H1 (cell line): ENCODE measurements around the gene ILK. TPM values are rescaled to one million over a fixed set of nuclear protein-coding genes. Genes with fewer than 3 reads are reported as not detected.

ENCODE experiments used
- BRCA1 ChIP-seq: IDR thresholded peaks from 2 replicates; pipeline ENCODE4 v1.6.1; 2012; ENCODE audit warnings: low read depth, low read length, improper control_type of control experiment
- CEBPB ChIP-seq: IDR thresholded peaks from 2 replicates; pipeline ENCODE4 v1.6.1; 2012; ENCODE audit warnings: low read depth, low read length
- EZH2 ChIP-seq: fragments of 200-600 bp; sonication (generic); IDR thresholded peaks from 2 replicates; pipeline ENCODE4 v1.7.1; 2012; ENCODE audit warnings: low read depth, mild to moderate bottlenecking, moderate library complexity, low read length, inconsistent platforms; ENCODE audit not compliant: severe bottlenecking
- KDM1A ChIP-seq: fragments of 200-600, 300-600 bp; sonication (generic); IDR thresholded peaks from 2 replicates; pipeline ENCODE4 v1.7.1; 2016; ENCODE audit warnings: mild to moderate bottlenecking, low read length, borderline replicate concordance
- KDM5A ChIP-seq: fragments of 200-600 bp; IDR thresholded peaks from 2 replicates; pipeline ENCODE4 v1.7.1; 2012; ENCODE audit warnings: mild to moderate bottlenecking, low read length, inconsistent platforms, mixed read lengths
- POLR2A ChIP-seq, 2 experiments: IDR thresholded peaks; 1 replicate in 1 of 2; 2 replicates in 1 of 2; pipeline ENCODE4 v1.6.1; 2011; ENCODE audit warnings: low read depth in 2 of 2, low read length in 2 of 2, mild to moderate bottlenecking in 2 of 2; ENCODE audit errors: control extremely low read depth in 1 of 2
- SIRT6 ChIP-seq: IDR thresholded peaks from one replicate; pipeline ENCODE4 v1.7.1; 2012; ENCODE audit warnings: low read length, inconsistent platforms
- ZNF274 ChIP-seq: IDR thresholded peaks from 2 replicates; pipeline ENCODE4 v1.7.0; 2012; ENCODE audit warnings: low read length, borderline replicate concordance; ENCODE audit errors: extremely low read depth
- polyA plus RNA-seq, 7 experiments: library from polyadenylated mRNA; depleted of rRNA in 3 of 7; stranded (reverse) in 5 of 7; unstranded in 2 of 7; fragments of >200 nt in 5 of 7; fragments of 200-250 nt in 2 of 7; gene quantifications; 1 replicate in 5 of 7; 2 replicates in 1 of 7; 4 replicates in 1 of 7; pipeline versions ENCODE4 v1.2.1 to v1.2.3, GENCODE V29; 2011 to 2013; ENCODE audit warnings: missing spikeins in 2 of 7, mixed read lengths in 2 of 7
- total RNA-seq: library from RNA; stranded (reverse); fragmentation: NEBNext Ultra II Directional; extraction: Animal tissue kit (Norgen Biotek cat#: 25700); gene quantifications from 2 replicates; pipeline ENCODE4 v1.2.1, GENCODE V29; 2021
- TF ChIP-seq, protein P1 (sequence below): fragments of 300-600 bp; sonication (generic); IDR thresholded peaks from 2 replicates; pipeline ENCODE4 v1.7.1; 2012; ENCODE audit warnings: low read length, moderate library complexity, mild to moderate bottlenecking, inconsistent platforms; ENCODE audit not compliant: insufficient replicate concordance
- TF ChIP-seq, protein P2 (sequence below): IDR thresholded peaks from 2 replicates; pipeline ENCODE4 v1.6.1; 2011; ENCODE audit warnings: low read depth, mild to moderate bottlenecking, low read length; ENCODE audit not compliant: insufficient read depth

The ILK gene
- total and polyA plus RNA-seq, 2 of the 8 experiments (the other 6 are each of a cell fraction or from before 2014, with no cell fraction given) = 91.4 to 132 TPM

DNA sequence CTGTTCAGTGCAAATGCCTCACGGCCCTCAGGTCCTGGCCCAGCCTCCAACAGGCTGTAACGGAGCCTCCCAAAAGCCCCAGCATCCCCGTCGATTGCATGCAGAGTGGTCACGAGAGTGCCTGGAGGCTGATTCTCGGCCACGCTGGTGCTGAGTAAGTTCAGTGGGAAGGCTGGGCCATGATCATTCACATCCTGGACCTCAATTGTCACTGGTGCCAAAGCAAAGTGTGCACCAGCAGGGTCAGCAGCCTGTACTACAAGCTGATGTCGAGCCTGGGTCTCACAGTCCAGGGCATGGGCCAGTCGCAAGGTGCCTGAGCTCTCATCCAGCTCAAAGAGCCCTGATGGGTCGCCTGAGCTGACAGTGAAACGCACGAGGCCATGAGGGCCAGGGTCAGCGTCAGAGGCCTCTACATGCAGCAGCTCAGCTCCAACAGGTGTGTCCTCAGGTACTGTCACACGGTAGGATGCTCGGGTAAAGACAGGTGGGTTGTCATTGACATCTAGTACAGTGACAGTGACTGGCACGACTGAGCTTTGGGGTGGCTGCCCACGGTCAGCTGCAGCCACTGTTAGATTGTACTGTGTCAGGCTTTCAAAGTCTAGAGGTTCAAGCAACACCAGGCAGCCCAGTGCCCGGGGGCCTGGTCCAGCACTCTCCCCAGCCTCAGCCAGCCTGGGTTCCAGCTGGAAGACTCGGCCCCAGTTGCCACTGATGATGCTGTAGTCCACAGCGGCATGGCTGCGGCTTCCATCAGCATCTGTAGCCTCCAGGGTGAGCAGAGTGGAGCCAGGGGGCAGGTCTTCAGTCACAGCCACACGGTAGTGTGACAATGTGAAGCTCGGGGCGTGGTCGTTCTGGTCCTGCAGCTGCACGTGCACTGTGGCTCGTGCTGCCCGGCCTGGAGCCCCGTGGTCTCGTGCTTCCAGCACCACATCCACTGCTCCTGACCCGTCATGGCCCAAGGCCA lies 20.1 kb downstream of the ILK start (continued):
- TF ChIP-seq, protein P1, sequence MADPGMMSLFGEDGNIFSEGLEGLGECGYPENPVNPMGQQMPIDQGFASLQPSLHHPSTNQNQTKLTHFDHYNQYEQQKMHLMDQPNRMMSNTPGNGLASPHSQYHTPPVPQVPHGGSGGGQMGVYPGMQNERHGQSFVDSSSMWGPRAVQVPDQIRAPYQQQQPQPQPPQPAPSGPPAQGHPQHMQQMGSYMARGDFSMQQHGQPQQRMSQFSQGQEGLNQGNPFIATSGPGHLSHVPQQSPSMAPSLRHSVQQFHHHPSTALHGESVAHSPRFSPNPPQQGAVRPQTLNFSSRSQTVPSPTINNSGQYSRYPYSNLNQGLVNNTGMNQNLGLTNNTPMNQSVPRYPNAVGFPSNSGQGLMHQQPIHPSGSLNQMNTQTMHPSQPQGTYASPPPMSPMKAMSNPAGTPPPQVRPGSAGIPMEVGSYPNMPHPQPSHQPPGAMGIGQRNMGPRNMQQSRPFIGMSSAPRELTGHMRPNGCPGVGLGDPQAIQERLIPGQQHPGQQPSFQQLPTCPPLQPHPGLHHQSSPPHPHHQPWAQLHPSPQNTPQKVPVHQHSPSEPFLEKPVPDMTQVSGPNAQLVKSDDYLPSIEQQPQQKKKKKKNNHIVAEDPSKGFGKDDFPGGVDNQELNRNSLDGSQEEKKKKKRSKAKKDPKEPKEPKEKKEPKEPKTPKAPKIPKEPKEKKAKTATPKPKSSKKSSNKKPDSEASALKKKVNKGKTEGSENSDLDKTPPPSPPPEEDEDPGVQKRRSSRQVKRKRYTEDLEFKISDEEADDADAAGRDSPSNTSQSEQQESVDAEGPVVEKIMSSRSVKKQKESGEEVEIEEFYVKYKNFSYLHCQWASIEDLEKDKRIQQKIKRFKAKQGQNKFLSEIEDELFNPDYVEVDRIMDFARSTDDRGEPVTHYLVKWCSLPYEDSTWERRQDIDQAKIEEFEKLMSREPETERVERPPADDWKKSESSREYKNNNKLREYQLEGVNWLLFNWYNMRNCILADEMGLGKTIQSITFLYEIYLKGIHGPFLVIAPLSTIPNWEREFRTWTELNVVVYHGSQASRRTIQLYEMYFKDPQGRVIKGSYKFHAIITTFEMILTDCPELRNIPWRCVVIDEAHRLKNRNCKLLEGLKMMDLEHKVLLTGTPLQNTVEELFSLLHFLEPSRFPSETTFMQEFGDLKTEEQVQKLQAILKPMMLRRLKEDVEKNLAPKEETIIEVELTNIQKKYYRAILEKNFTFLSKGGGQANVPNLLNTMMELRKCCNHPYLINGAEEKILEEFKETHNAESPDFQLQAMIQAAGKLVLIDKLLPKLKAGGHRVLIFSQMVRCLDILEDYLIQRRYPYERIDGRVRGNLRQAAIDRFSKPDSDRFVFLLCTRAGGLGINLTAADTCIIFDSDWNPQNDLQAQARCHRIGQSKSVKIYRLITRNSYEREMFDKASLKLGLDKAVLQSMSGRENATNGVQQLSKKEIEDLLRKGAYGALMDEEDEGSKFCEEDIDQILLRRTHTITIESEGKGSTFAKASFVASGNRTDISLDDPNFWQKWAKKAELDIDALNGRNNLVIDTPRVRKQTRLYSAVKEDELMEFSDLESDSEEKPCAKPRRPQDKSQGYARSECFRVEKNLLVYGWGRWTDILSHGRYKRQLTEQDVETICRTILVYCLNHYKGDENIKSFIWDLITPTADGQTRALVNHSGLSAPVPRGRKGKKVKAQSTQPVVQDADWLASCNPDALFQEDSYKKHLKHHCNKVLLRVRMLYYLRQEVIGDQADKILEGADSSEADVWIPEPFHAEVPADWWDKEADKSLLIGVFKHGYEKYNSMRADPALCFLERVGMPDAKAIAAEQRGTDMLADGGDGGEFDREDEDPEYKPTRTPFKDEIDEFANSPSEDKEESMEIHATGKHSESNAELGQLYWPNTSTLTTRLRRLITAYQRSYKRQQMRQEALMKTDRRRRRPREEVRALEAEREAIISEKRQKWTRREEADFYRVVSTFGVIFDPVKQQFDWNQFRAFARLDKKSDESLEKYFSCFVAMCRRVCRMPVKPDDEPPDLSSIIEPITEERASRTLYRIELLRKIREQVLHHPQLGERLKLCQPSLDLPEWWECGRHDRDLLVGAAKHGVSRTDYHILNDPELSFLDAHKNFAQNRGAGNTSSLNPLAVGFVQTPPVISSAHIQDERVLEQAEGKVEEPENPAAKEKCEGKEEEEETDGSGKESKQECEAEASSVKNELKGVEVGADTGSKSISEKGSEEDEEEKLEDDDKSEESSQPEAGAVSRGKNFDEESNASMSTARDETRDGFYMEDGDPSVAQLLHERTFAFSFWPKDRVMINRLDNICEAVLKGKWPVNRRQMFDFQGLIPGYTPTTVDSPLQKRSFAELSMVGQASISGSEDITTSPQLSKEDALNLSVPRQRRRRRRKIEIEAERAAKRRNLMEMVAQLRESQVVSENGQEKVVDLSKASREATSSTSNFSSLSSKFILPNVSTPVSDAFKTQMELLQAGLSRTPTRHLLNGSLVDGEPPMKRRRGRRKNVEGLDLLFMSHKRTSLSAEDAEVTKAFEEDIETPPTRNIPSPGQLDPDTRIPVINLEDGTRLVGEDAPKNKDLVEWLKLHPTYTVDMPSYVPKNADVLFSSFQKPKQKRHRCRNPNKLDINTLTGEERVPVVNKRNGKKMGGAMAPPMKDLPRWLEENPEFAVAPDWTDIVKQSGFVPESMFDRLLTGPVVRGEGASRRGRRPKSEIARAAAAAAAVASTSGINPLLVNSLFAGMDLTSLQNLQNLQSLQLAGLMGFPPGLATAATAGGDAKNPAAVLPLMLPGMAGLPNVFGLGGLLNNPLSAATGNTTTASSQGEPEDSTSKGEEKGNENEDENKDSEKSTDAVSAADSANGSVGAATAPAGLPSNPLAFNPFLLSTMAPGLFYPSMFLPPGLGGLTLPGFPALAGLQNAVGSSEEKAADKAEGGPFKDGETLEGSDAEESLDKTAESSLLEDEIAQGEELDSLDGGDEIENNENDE = no peak
- TF ChIP-seq EZH2 (no peak), KDM5A (no peak), CEBPB (no peak), ZNF274 (no peak), KDM1A (no peak), BRCA1 (no peak), POLR2A (IDR thresholded peaks at IDR 0.05; ENCODE audit: control extremely low read depth in 1 of 2, low read depth in 2 of 2, low read length in 2 of 2) (no peak), SIRT6 (no peak)
- TF ChIP-seq, protein P2, sequence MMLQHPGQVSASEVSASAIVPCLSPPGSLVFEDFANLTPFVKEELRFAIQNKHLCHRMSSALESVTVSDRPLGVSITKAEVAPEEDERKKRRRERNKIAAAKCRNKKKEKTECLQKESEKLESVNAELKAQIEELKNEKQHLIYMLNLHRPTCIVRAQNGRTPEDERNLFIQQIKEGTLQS = no peak
